Measurements from ENCODE around the gene RNMT. TPM values are rescaled to one million over a fixed set of nuclear protein-coding genes. Genes with fewer than 3 reads are reported as not detected.

Gene RNMT
- total RNA-seq, 1 experiment from 2014 or later = 66.3 TPM

DNA sequence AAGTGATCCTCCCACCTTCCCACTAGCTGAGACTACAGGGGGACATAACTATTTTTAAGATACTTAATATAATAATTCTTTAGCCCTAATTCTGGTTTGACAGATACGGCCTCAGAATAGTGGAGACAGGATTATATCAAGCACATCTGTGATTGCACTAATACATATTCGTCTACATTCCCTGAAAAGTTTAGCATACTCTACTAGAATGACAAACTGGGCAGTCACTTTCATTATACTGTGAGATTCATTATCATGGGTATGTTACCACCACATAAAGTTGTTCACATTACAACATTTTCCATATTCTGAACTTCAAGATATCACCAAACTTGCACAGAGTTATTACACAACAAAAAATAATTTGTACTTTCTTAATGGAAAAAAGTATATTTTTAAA, 11.1 kb upstream of the RNMT start:
- Histone ChIP-seq H2BK20ac (ENCODE audit: low read depth, low read length, poor library complexity, severe bottlenecking) (no peak overlapping the region), H3K56ac (ENCODE audit: insufficient read length, low read depth, low read length) (no peak overlapping the region), H4K91ac (ENCODE audit: insufficient read length, low read depth, low read length) (no peak overlapping the region), H3K23ac (ENCODE audit: insufficient read length, low read depth, low read length) (no peak overlapping the region), H2AFZ (ENCODE audit: low read length) (no peak overlapping the region), H3K9me3 (ENCODE audit: control insufficient read depth, low read depth, low read length) (no peaks in the 10 kb centered on the region), H3K18ac (ENCODE audit: insufficient read length, low read depth, low read length) (no peak overlapping the region), H3T11ph (ENCODE audit: low read length) (no peak overlapping the region), H3K9ac (ENCODE audit: extremely low read depth, insufficient read length, low read length) (no peak overlapping the region), H2BK15ac (ENCODE audit: low read depth, low read length) (no peak overlapping the region), H3K79me2 (ENCODE audit: insufficient read depth, low read length) (peaks cover 10% of the 10 kb centered on the region; the same call in 1 of the 2 replicates), H2BK5ac (ENCODE audit: insufficient read length, low read length) (no peak overlapping the region), H4K8ac (replicated peaks; ENCODE audit: insufficient read length, low read depth, low read length) (no peak overlapping the region), H2AK5ac (ENCODE audit: insufficient read length, low read length) (no peak overlapping the region), H4K20me1 (ENCODE audit: control insufficient read depth, insufficient read depth, insufficient read length) (no peaks in the 10 kb centered on the region), H3K23me2 (ENCODE audit: insufficient read length, low read depth, low read length, poor library complexity, severe bottlenecking) (no peaks in the 10 kb centered on the region), H3K27ac (ENCODE audit: insufficient read length, low read depth, low read length) (no peak overlapping the region), H4K5ac (ENCODE audit: insufficient read length, low read depth, low read length) (no peak overlapping the region), H2BK120ac (ENCODE audit: low read depth, low read length, poor library complexity, severe bottlenecking) (no peak overlapping the region), H3K4ac (ENCODE audit: low read depth, low read length) (no peak overlapping the region), H3K79me1 (ENCODE audit: insufficient read depth, low read depth, low read length, poor library complexity, severe bottlenecking) (peaks cover 2% of the 10 kb centered on the region), H3K4me1 (ENCODE audit: insufficient read depth, low read length) (peaks cover 7% of the 10 kb centered on the region; the same call in 1 of the 2 replicates), H3K14ac (ENCODE audit: insufficient read depth, low read length) (no peak overlapping the region), H3K27me3 (ENCODE audit: insufficient read depth, low read length) (no peaks in the 10 kb centered on the region), H3K4me2 (ENCODE audit: insufficient read depth, insufficient read length, low read length) (no peak overlapping the region), H2BK12ac (ENCODE audit: insufficient read length, low read depth, low read length) (no peak overlapping the region)
- no peak for DNase-seq
- Mint-ChIP-seq H3K4me1 (peaks cover 25 to 29% of the 10 kb centered on the region in 2 experiments), H3K4me3 (no peak overlapping the region), H3K27ac (no peak overlapping the region), H3K27me3 (ENCODE audit: low read depth) (no peaks in the 10 kb centered on the region), H3K9me3 (peaks cover 0 to 12% of the 10 kb centered on the region in 2 experiments; a peak in 3 of 5 replicates), H3K36me3 (ENCODE audit: insufficient read depth in 1 of 3, low read depth in 3 of 3) (peaks cover 7 to 17% (median 15%) of the 10 kb centered on the region in 3 experiments; a peak in 6 of 7 replicates)
- WGBS (ENCODE audit: extremely low coverage, insufficient read length, low lambda C conversion rate) = no CpG with 5 or more reads among the region's 2 CpGs
- TF ChIP-seq, protein P1, sequence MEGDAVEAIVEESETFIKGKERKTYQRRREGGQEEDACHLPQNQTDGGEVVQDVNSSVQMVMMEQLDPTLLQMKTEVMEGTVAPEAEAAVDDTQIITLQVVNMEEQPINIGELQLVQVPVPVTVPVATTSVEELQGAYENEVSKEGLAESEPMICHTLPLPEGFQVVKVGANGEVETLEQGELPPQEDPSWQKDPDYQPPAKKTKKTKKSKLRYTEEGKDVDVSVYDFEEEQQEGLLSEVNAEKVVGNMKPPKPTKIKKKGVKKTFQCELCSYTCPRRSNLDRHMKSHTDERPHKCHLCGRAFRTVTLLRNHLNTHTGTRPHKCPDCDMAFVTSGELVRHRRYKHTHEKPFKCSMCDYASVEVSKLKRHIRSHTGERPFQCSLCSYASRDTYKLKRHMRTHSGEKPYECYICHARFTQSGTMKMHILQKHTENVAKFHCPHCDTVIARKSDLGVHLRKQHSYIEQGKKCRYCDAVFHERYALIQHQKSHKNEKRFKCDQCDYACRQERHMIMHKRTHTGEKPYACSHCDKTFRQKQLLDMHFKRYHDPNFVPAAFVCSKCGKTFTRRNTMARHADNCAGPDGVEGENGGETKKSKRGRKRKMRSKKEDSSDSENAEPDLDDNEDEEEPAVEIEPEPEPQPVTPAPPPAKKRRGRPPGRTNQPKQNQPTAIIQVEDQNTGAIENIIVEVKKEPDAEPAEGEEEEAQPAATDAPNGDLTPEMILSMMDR (conservative IDR thresholded peaks at IDR 0.05) = no peak
